ENCODE results near the gene TSHZ2. TPM values are rescaled to one million over a fixed set of nuclear protein-coding genes. Genes with fewer than 3 reads are reported as not detected.
A peak's percentile ranks its signal among the peaks of the same experiment; 100 is the strongest.

TSHZ2 gene
- total RNA-seq, 1 donor from 2014 or later, result 12.6 TPM

DNA sequence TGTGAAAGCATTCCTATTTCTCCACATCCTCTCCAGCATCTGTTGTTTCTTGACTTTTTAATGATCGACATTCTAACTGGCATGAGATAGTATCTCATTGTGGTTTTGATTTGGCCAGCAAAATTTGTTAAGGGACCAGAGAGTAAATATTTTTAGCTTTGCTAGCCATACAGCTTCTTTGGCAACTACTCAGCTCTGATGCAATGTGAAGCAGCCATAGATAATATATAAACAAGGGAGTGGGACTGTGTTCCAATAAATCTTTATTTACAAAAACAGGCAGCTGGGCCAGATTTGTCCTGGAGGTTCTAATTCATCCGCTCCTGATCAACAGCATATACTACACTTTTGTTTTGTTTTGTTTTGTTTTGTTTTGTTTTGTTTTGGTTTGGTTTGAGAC, 418.6 kb downstream of the TSHZ2 start:
- no peaks in the 10 kb centered on the region for H3K4me1 ChIP-seq
- DNase-seq (no peak), ATAC-seq (no peak)
- no peak overlapping the region for H3K4me3 ChIP-seq
- H3K9me3 ChIP-seq, result no peaks in the 10 kb centered on the region
- intact Hi-C loops (cut with DNase I), result no loop called here
- no peaks in the 10 kb centered on the region for H3K36me3 ChIP-seq
- TF ChIP-seq, protein P1, sequence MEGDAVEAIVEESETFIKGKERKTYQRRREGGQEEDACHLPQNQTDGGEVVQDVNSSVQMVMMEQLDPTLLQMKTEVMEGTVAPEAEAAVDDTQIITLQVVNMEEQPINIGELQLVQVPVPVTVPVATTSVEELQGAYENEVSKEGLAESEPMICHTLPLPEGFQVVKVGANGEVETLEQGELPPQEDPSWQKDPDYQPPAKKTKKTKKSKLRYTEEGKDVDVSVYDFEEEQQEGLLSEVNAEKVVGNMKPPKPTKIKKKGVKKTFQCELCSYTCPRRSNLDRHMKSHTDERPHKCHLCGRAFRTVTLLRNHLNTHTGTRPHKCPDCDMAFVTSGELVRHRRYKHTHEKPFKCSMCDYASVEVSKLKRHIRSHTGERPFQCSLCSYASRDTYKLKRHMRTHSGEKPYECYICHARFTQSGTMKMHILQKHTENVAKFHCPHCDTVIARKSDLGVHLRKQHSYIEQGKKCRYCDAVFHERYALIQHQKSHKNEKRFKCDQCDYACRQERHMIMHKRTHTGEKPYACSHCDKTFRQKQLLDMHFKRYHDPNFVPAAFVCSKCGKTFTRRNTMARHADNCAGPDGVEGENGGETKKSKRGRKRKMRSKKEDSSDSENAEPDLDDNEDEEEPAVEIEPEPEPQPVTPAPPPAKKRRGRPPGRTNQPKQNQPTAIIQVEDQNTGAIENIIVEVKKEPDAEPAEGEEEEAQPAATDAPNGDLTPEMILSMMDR (IDR thresholded peaks at IDR 0.05), result no peak
- no peak overlapping the region for H3K27ac ChIP-seq
- H3K27me3 ChIP-seq (ENCODE audit: low read depth), result no peaks in the 10 kb centered on the region

DNA sequence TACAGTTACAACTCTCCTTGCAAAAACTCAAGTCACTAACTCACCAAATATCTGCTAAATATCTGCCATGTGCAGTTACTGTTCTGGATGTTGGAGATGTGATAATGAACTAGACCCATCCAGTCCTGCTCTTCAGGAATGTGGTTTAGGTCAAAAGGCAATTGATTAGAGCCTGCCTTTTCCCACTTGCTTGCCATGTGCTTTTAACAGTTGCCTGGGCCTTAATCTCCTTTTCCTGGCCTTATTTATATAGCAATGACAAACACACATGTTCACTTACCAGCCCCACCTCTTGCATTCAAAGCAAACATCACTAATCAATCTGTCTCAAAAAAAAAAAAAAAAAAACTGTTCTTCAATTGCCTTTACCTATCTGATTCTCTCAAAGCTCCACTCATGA, 422.3 kb downstream of the TSHZ2 start:
- H3K36me3 ChIP-seq, result no peaks in the 10 kb centered on the region
- no peaks in the 10 kb centered on the region for H3K4me1 ChIP-seq
- no peak for DNase-seq

DNA sequence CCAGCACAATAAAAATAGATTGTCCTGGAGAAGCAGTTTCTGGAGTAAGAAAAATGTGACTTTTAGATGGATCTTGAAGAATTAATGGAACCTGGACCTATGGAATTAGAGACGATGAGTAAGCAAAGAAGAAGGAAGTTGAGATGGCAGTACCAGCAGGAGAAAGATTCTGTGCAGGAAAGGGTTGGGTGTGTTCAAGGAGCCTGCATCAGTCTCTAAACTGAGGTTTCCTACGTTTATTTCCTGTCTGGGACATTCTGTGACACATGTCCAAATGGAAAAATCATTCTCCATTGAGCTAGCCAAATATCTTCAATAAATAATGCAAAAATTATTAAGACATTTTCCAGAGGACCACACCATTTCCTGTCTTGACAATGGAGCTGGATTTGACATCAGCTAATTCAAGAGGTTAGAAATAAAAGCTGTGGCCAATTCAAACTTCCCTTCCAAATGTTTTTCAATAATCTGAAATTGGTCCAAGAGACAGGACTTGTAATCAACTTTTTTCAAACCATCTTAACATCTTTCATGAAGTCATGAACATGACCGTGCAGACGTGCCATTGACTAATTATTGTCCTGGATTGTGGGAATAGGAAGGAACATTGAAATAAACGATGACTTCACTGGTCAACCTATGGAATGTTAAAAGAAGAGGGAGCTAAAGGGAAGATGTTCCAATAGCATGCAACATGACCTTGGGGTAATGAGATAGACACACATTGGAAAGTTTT, 423.2 kb downstream of the TSHZ2 start:
- ATAC-seq, result no peak
- no peak overlapping the region for H3K27ac ChIP-seq
- H3K4me3 ChIP-seq, result no peak overlapping the region
- intact Hi-C loops (cut with DNase I), result no loop called here
- TF ChIP-seq, protein P1 (IDR thresholded peaks at IDR 0.05), result no peak
- no peaks in the 10 kb centered on the region for H3K4me1 ChIP-seq
- no peaks in the 10 kb centered on the region for H3K36me3 ChIP-seq
- no peak for DNase-seq
- H3K9me3 ChIP-seq, result no peaks in the 10 kb centered on the region
- H3K27me3 ChIP-seq (ENCODE audit: low read depth), result no peaks in the 10 kb centered on the region

More for the DNA sequence above, 422.3 kb downstream of the TSHZ2 start:
- TF ChIP-seq, protein P1 (IDR thresholded peaks at IDR 0.05), result no peak
- H3K27ac ChIP-seq, result no peak overlapping the region
- no peaks in the 10 kb centered on the region for H3K9me3 ChIP-seq
- no peak for ATAC-seq
- no peaks in the 10 kb centered on the region for H3K27me3 ChIP-seq (ENCODE audit: low read depth)
- intact Hi-C loops (cut with DNase I), result no loop called here
- no peak overlapping the region for H3K4me3 ChIP-seq

DNA sequence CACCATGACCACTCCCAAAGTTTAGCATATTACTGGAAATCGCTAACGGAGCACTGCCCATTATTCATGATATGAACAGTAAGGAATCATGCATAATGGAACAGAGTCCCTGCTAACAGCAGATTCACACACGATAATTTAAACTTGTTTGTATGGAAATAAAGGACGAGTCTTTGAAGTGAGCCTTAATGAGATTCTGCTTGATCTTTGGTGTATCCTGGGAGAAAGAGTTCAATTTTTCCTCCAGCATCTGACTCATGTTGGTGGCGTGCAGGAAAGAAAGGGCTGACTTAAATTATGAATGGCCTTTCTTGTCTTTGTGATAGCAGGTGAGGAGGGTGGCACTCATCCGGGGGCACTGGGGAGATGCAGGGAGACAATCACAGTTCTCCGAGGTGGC, 426.9 kb downstream of the TSHZ2 start:
- H3K4me3 ChIP-seq, result no peak overlapping the region
- TF ChIP-seq, protein P1 (IDR thresholded peaks at IDR 0.05), result no peak
- ATAC-seq (no peak), DNase-seq (no peak)
- no peaks in the 10 kb centered on the region for H3K4me1 ChIP-seq
- intact Hi-C loops (cut with DNase I), result no loop called here
- no peaks in the 10 kb centered on the region for H3K36me3 ChIP-seq
- H3K27me3 ChIP-seq (ENCODE audit: low read depth), result no peaks in the 10 kb centered on the region
- H3K9me3 ChIP-seq, result no peaks in the 10 kb centered on the region
- H3K27ac ChIP-seq, result no peak overlapping the region

DNA sequence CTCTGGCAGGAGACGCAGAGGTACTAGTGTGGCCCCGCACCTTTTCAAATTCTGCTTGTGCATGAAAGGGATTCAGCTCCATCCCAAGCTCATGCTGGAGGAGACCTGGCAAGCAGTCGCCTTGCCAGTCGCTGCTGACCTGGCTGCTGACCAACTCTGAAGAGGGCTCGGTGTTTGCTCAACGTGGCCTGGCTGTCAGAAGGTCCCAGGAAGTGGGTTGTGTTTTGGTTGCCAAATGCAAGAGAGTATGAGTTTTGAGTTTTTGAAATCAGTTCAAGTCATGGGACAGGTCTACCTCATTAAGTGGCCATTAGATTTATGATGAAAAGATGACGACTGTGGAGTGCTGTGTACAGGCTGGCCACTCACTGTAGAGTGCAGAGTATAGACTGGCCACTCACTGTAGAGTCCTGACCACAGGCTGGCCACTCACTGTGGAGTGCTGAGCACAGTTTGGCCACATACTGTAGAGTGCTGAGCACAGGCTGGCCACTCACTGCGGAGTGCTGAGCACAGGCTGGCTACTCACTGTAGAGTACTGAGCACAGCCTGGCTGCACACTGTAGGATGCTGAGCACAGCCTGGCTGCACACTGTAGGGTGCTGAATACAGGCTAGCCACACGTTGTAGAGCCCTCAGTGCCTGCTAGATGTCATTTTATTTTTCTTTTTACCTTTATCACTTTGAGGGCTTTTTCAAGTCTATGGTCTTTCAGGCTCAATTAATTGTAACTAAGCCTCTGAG, 427.6 kb downstream of the TSHZ2 start:
- Histone ChIP-seq H3K36me3 (no peaks in the 10 kb centered on the region), H3K4me1 (no peaks in the 10 kb centered on the region), H3K9me3 (no peaks in the 10 kb centered on the region), H3K4me3 (no peak overlapping the region), H3K27ac (no peak overlapping the region), H3K27me3 (ENCODE audit: low read depth) (no peaks in the 10 kb centered on the region)
- ATAC-seq (peak; percentile 75 to 91), DNase-seq (peak; percentile 73)
- TF ChIP-seq, protein P1 (IDR thresholded peaks at IDR 0.05), result no peak
- intact Hi-C loops (cut with DNase I), result no loop called here
